OCI-LY3 (cell line): Measurements from ENCODE around the gene LACTBL1.
"Not testable (repeated sequence)": the region's sequence is repeated elsewhere in the genome, so short reads cannot be mapped to it uniquely, and the experiment has no call there.

Experiments used
- H2AFZ ChIP-seq: fragments of 200-600, 300-600 bp; shearing (Covaris generic); 2 replicates; pipeline ENCODE4 v1.6.0; 2014; ENCODE audit warnings: antibody characterized with exemption, low read depth, low read length
- H3K27ac ChIP-seq: fragments of 200-600, 300-600 bp; sonication (generic); 2 replicates; pipeline ENCODE4 v1.5.1; 2014; ENCODE audit warnings: mild to moderate bottlenecking, low read length, moderate library complexity, mixed read lengths
- H3K27me3 ChIP-seq: fragments of 200-600, 300-600 bp; sonication (generic); 2 replicates; pipeline ENCODE4 v1.6.1; 2014; ENCODE audit warnings: low read depth, low read length, mixed read lengths
- H3K36me3 ChIP-seq: fragments of 200-600, 300-600 bp; sonication (generic); replicated peaks from 2 replicates; pipeline ENCODE3; 2014; ENCODE audit warnings: low read depth, low read length, mixed read lengths
- H3K4me1 ChIP-seq: fragments of 300-600, 200-600 bp; sonication (generic); 2 replicates; pipeline ENCODE4 v1.6.1; 2014; ENCODE audit warnings: low read length, mixed read lengths
- H3K4me2 ChIP-seq: fragments of 200-600, 300-600 bp; sonication (generic); 2 replicates; pipeline ENCODE4 v1.6.1; 2014; ENCODE audit warnings: low read length, mixed read lengths
- H3K4me3 ChIP-seq: fragments of 300-600, 200-600 bp; sonication (generic); 2 replicates; pipeline ENCODE4 v1.5.1; 2014; ENCODE audit warnings: antibody characterized with exemption, mild to moderate bottlenecking, low read length, moderate library complexity
- H3K79me2 ChIP-seq: fragments of 300-600, 200-600 bp; shearing (Covaris generic); 2 replicates; pipeline ENCODE4 v1.6.1; 2014; ENCODE audit warnings: mild to moderate bottlenecking, low read length, mixed read lengths
- H3K9ac ChIP-seq: fragments of 300-600, 200-600 bp; shearing (Covaris generic); 2 replicates; pipeline ENCODE4 v1.6.0; 2014; ENCODE audit warnings: mild to moderate bottlenecking, low read length, moderate library complexity
- H3K9me3 ChIP-seq: fragments of 200-600, 300-600 bp; shearing (Covaris generic); 2 replicates; pipeline ENCODE4 v1.6.1; 2014; ENCODE audit warnings: low read length, mixed read lengths; ENCODE audit not compliant: insufficient read depth
- H4K20me1 ChIP-seq: fragments of 200-600, 300-600 bp; sonication (generic); 2 replicates; pipeline ENCODE4 v1.6.1; 2016; ENCODE audit warnings: low read length, mixed read lengths; ENCODE audit not compliant: insufficient read depth
- CTCF ChIP-seq: fragments of 200-600, 300-600 bp; sonication (generic); IDR thresholded peaks from 2 replicates; pipeline ENCODE4 v1.5.1; 2014; ENCODE audit warnings: antibody characterized with exemption, low read length, low read depth
- EZH2phosphoT487 ChIP-seq: fragments of 200-600 bp; shearing (Covaris generic); IDR thresholded peaks from 2 replicates; pipeline ENCODE4 v1.6.1; 2018; ENCODE audit warnings: antibody characterized with exemption, mixed run types, low read depth

The LACTBL1 gene

DNA sequence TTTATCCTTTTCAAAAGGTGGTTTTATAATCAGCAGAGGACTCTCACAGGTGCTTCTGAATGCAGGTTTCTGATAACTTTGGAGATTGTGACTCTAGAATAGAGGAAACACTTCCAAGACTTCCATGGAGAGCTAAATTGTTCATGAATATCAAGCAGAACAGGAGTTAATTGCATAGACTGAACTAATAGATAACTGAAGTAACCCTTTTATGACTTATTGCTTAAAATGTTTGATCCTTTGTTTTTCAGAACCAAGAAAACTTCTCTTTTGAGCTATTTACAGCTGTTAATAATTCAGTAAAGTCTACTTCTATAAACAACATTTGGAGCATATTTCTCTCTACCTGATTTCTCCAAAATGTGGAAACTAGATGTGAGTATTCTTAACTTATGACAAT is 23.1 kb upstream of the LACTBL1 start:
- Histone ChIP-seq H3K27me3 (no peaks in the 10 kb centered on the region), H3K4me2 (no peak overlapping the region), H4K20me1 (no peaks in the 10 kb centered on the region), H3K79me2 (no peaks in the 10 kb centered on the region), H3K4me3 (no peak overlapping the region), H3K9ac (no peak overlapping the region), H2AFZ (no peak overlapping the region), H3K27ac (no peak overlapping the region), H3K4me1 (no peaks in the 10 kb centered on the region), H3K36me3 (no peaks in the 10 kb centered on the region), H3K9me3 (no peaks in the 10 kb centered on the region)
- TF ChIP-seq CTCF (no peak), EZH2phosphoT487 (no peak)

DNA sequence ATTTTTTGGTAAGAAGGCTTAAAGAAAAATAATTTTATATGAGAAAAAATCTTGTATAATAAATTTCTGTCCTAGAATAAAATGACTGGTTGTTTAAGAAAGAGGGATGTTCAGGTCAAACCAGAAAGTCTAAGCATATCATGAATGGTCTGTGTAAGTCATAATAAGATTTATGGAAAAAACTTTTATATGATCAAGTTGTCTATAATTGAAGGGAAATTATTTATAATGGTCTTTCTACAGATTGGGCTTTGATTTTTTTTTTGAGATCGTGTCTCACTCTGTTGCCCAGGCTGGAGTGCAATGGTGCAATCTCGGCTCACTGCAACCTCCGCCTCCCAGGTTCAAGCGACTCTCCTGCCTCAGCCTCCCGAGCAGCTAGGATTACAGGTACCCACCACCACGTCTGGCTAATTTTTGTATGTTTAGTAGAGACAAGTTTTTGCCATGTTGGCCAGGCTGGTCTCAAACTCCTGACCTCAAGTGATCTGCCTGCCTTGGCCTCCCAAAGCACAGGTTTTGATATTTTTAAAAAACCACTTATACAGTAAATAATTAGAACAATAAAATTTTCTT is 20.6 kb upstream of the LACTBL1 start:
- H3K4me3 ChIP-seq, result not testable (repeated sequence)

GRCh38 chr1:22992384-22992783 is 19.7 kb upstream of the LACTBL1 start:
- H3K9ac ChIP-seq, H3K4me2 ChIP-seq, H3K9me3 ChIP-seq, H3K36me3 ChIP-seq, H3K27me3 ChIP-seq, H3K27ac ChIP-seq, H4K20me1 ChIP-seq, H2AFZ ChIP-seq, H3K4me1 ChIP-seq, H3K4me3 ChIP-seq, H3K79me2 ChIP-seq: not testable (repeated sequence)

More for the DNA sequence above, 20.6 kb upstream of the LACTBL1 start:
- not testable (repeated sequence) for H3K4me2 ChIP-seq, H2AFZ ChIP-seq, H3K79me2 ChIP-seq, H4K20me1 ChIP-seq, H3K27me3 ChIP-seq, H3K36me3 ChIP-seq, H3K9ac ChIP-seq, H3K4me1 ChIP-seq, H3K27ac ChIP-seq, H3K9me3 ChIP-seq

DNA sequence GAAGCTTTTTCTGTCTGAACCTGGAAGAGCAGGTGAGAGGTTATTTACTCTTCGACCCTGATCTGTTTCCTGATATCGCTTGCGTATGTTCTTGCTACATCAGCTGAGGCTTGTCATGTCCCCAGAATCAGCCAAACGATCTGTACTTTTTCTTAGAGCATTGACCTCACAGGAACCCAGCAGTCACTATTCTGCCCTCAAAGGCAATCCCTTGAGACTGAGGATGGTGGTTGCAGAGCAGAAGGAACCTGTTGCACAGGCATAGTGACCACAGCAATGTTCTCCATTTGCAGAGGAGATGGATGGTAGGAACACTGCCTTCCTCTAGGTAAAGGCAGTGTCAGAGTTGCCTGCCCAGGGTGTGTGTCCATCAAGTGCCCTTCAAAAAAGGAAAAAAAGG is 11.3 kb upstream of the LACTBL1 start:
- H4K20me1 ChIP-seq, result no peaks in the 10 kb centered on the region
- no peaks in the 10 kb centered on the region for H3K79me2 ChIP-seq
- no peaks in the 10 kb centered on the region for H3K9me3 ChIP-seq
- TF ChIP-seq EZH2phosphoT487, result no peak
- TF ChIP-seq CTCF, result no peak
- H3K4me2 ChIP-seq, result no peak overlapping the region
- H3K27me3 ChIP-seq, result no peaks in the 10 kb centered on the region
- H3K36me3 ChIP-seq, result no peaks in the 10 kb centered on the region
- no peaks in the 10 kb centered on the region for H3K4me1 ChIP-seq
- H3K27ac ChIP-seq, result no peak overlapping the region
- H3K4me3 ChIP-seq, result no peak overlapping the region
- H3K9ac ChIP-seq, result no peak overlapping the region
- H2AFZ ChIP-seq, result no peak overlapping the region

DNA sequence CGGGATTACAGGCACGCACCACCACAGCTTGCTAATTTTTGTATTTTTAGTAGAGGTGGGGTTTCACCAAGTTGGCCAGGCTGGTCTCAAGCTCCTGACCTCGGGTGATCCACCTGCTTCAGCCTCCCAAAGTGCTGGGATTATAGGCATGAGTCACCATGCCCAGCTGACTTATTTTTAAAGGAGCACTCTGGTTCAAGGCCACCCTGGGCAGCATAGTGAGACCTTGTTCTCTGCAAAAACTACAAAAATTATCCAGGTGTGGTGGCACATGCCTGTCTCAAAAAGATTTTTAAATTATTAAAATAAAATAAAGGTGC is 7.8 kb upstream of the LACTBL1 start:
- H3K4me2 ChIP-seq, result not testable (repeated sequence)

More for the DNA sequence above, 7.8 kb upstream of the LACTBL1 start:
- H2AFZ ChIP-seq, H3K4me1 ChIP-seq, H3K27me3 ChIP-seq, H3K9ac ChIP-seq, H4K20me1 ChIP-seq, H3K27ac ChIP-seq, H3K79me2 ChIP-seq, H3K36me3 ChIP-seq, H3K4me3 ChIP-seq, H3K9me3 ChIP-seq: not testable (repeated sequence)
